Measurements from ENCODE around the gene CHRD. TPM values are rescaled to one million over a fixed set of nuclear protein-coding genes. Genes with fewer than 3 reads are reported as not detected.

Gene CHRD
- total RNA-seq, 4 donors from 2014 or later: 12.3 to 17.6 (median 16.8) TPM

DNA sequence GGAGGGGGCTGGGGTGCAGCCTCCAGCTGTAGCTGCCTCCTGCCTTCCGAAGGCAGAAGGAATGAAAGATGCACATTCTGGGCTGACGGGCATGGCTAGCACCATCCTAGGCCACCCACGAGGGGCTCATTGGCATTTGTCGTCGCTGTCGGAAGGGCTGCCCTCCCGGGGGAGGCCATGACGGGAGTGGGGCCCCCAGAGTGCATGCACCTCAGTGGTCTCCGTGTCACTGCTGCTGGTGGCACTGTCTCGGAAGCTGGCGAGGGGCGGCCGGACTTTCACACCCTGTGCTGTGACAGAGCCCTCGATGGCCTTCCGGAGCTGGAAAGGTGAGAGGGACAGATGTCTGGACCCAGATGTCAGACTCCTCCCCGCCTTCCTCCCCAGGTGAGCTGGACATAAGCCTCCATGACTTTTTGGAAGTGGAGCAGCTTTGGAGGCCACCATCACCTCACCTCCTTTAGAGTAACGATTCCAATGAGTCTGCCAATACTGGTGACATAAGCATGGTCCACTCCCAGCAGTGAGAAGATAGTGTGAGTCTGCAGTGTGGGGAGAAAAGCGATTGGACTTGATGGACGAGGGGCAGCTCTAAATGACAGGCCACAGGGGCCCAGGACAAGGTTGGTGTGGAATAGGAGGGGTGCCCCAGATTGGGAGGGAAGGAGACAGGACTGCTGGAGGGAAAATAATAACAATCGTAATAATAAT is 33.2 kb upstream of the CHRD start:
- Histone ChIP-seq H3K4me1 (peaks cover 4 to 26% (median 15%) of the 10 kb centered on the region in 4 donors), H3K27me3 (no peaks in the 10 kb centered on the region), H3K36me3 (peaks cover 25 to 51% (median 45%) of the 10 kb centered on the region in 4 donors), H3K9me3 (no peaks in the 10 kb centered on the region), H3K4me3 (no peak overlapping the region), H3K27ac (replicated peaks in 1 of 4) (no peak overlapping the region)
- DNase-seq (ENCODE audit: extremely low spot score): no peak
- intact Hi-C loops (cut with DNase I): no loop called here
- 85% methylated on average over 11 of the region's 20 CpGs for WGBS
- no peak for TF ChIP-seq CTCF (IDR thresholded peaks at IDR 0.05)
- TF ChIP-seq POLR2AphosphoS5 (IDR thresholded peaks at IDR 0.05): no peak
- TF ChIP-seq EP300 (IDR thresholded peaks at IDR 0.05): no peak
- no peak for TF ChIP-seq POLR2A (IDR thresholded peaks at IDR 0.05; ENCODE audit: low read depth)

DNA sequence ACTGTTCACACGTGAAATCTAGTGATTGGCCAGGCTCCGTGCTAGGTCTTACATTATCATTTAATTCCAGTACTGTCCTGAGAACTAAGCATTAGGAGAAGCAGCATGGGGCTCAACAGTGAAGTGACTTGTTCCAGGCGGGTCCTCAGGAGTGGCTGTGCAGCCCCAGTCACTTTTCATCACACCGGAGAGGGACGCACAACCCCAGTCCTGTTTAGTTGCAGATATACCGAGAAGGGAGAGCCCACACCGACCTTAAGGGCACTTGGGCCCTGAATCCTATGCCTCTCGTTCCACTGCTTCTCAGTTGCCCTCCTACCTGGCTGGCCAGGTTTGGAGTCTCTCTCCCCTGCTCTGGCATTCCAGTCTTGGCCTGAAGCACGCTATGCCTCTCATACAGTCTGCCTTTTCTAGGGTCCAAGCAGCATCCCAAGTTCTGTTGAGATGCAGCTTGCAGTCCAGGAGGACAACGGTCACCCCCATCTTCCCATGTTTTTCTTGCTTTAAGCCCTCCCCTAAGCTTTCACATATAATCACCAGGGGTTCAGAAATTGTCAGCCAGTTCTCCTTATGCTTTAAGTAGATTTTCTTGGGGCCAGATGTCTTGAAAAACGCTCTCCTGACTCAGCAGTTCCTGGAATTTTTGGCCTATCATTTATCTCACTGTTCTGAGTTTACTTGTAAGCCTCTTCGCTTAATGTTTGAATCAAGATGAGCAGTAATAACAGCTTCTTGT is 32.4 kb upstream of the CHRD start:
- WGBS: 62% methylated on average over 12 of the region's 12 CpGs
- intact Hi-C loops (cut with DNase I): no loop called here
- H3K27ac ChIP-seq (replicated peaks in 1 of 4): no peak overlapping the region

DNA sequence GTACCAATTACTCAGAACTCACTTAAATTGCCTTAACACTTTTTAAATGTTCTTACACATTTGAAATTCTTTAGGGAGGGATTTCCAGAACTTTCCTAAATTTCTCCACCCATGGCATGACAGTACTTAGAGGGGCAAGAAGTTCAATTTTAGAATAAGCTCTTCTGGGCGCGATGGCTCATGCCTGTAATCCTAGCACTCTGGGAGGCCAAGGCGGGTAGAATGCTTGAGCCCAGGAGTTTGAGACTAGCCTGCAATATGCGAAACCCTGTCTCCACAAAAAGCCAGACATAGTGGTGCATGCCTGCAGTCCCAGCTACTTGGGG is 31.8 kb upstream of the CHRD start:
- H3K27ac ChIP-seq (replicated peaks in 1 of 4): no peak overlapping the region
- H3K27me3 ChIP-seq: no peaks in the 10 kb centered on the region
- TF ChIP-seq EP300 (IDR thresholded peaks at IDR 0.05) (no peak), CTCF (IDR thresholded peaks at IDR 0.05) (no peak), POLR2AphosphoS5 (IDR thresholded peaks at IDR 0.05) (no peak), POLR2A (IDR thresholded peaks at IDR 0.05; ENCODE audit: low read depth) (no peak)
- peaks cover 4 to 32% (median 16%) of the 10 kb centered on the region in 4 donors for H3K4me1 ChIP-seq
- intact Hi-C loops (cut with DNase I): no loop called here
- no peak overlapping the region for H3K4me3 ChIP-seq
- WGBS: 77% methylated on average over 4 of the region's 4 CpGs
- H3K9me3 ChIP-seq: no peaks in the 10 kb centered on the region
- no peak for DNase-seq (ENCODE audit: extremely low spot score)
- peaks cover 11 to 45% (median 31%) of the 10 kb centered on the region in 4 donors for H3K36me3 ChIP-seq

More for the DNA sequence above, 32.4 kb upstream of the CHRD start:
- Histone ChIP-seq H3K4me3 (no peak overlapping the region), H3K36me3 (peaks cover 17 to 46% (median 36%) of the 10 kb centered on the region in 4 donors), H3K4me1 (peaks cover 4 to 32% (median 16%) of the 10 kb centered on the region in 4 donors), H3K9me3 (no peaks in the 10 kb centered on the region), H3K27me3 (no peaks in the 10 kb centered on the region)
- no peak for DNase-seq (ENCODE audit: extremely low spot score)
- TF ChIP-seq POLR2A (IDR thresholded peaks at IDR 0.05; ENCODE audit: low read depth): no peak
- no peak for TF ChIP-seq CTCF (IDR thresholded peaks at IDR 0.05)
- no peak for TF ChIP-seq EP300 (IDR thresholded peaks at IDR 0.05)
- no peak for TF ChIP-seq POLR2AphosphoS5 (IDR thresholded peaks at IDR 0.05)

DNA sequence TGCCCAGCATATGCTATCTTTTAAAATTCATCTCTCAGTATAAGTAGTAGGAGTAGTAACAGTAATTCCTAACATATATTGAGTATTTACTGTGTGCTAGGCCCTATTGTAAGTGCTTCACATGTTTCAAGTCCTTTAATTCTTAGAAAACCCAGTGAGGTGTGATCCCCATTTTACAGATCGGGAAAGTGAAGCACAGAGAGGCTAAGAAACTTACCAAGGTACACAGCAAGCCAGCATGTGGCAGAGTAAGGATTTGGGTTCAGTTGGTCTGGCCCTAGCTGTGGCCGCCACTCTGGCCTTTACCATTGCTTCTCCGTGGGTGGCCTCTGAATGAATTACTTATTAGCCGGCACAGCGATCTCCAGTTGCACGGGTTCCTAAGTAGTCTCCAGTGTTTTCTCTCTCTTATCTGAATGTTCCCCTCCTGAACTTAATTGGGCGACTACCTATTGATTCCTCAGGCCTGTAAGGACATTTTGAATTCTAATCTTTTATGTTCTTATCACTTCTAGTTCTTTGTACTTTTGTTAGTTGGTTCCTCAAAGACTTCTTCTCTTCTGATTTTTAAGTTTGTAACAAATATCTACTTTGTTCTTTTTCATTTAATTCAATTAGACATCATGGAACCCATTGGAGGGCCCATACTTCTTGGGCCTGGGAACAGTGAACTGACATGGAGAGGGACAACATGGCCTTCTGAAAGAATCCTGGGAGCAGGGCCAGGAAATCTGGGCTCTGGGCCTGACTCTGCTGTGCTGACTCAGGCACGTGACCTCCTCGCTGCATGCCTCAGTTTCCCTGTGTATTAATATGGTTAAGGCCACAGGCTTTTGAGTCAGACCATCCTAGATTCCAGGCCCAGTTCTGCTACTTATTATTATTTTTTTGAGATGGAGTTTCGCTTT is 30.0 kb upstream of the CHRD start:
- peaks cover 4 to 38% (median 20%) of the 10 kb centered on the region in 4 donors for H3K4me1 ChIP-seq
- intact Hi-C loops (cut with DNase I): no loop called here

More for the DNA sequence above, 30.0 kb upstream of the CHRD start:
- H3K27me3 ChIP-seq: no peaks in the 10 kb centered on the region
- H3K27ac ChIP-seq (replicated peaks in 1 of 4): no peak overlapping the region
- 88% methylated on average over 10 of the region's 10 CpGs for WGBS
- H3K36me3 ChIP-seq: peaks cover 4 to 34% (median 13%) of the 10 kb centered on the region in 4 donors
- H3K9me3 ChIP-seq: no peaks in the 10 kb centered on the region
- DNase-seq (ENCODE audit: extremely low spot score): no peak
- TF ChIP-seq CTCF (IDR thresholded peaks at IDR 0.05) (no peak), POLR2A (IDR thresholded peaks at IDR 0.05; ENCODE audit: low read depth) (no peak), EP300 (IDR thresholded peaks at IDR 0.05) (no peak), POLR2AphosphoS5 (IDR thresholded peaks at IDR 0.05) (no peak)
- H3K4me3 ChIP-seq: no peak overlapping the region

All from esophagus muscularis mucosa (tissue), 4 donors.